GM12801 (cell line): ENCODE data around the gene CFAP73.

Experiments used
- TF ChIP-seq, protein P1 (sequence below): IDR thresholded peaks from one replicate; pipeline ENCODE4 v1.5.1; 2011; ENCODE audit warnings: control low read depth; ENCODE audit not compliant: insufficient read length; ENCODE audit errors: extremely low read depth

CFAP73 gene

DNA sequence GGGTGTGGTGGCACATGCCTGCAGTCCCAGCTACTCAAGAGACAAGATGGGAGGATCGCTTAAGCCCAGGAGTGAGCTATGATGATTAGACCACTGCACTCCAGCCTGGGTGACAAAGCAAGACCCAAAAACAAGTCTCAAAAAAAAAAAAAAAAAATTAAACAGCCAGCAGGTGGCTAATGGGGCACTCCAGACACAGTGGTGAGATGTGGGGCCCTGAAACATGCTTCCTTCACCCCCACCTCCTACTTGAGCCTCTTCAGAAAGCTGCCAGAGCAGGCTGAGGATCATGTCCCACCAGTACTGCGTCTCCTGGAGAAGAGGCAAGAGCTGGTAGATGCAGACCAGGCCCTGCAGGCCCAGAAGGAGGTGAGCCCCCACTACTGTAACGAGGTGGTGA lies 2.1 kb downstream of the CFAP73 start:
- TF ChIP-seq, protein P1, sequence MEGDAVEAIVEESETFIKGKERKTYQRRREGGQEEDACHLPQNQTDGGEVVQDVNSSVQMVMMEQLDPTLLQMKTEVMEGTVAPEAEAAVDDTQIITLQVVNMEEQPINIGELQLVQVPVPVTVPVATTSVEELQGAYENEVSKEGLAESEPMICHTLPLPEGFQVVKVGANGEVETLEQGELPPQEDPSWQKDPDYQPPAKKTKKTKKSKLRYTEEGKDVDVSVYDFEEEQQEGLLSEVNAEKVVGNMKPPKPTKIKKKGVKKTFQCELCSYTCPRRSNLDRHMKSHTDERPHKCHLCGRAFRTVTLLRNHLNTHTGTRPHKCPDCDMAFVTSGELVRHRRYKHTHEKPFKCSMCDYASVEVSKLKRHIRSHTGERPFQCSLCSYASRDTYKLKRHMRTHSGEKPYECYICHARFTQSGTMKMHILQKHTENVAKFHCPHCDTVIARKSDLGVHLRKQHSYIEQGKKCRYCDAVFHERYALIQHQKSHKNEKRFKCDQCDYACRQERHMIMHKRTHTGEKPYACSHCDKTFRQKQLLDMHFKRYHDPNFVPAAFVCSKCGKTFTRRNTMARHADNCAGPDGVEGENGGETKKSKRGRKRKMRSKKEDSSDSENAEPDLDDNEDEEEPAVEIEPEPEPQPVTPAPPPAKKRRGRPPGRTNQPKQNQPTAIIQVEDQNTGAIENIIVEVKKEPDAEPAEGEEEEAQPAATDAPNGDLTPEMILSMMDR: no peak

DNA sequence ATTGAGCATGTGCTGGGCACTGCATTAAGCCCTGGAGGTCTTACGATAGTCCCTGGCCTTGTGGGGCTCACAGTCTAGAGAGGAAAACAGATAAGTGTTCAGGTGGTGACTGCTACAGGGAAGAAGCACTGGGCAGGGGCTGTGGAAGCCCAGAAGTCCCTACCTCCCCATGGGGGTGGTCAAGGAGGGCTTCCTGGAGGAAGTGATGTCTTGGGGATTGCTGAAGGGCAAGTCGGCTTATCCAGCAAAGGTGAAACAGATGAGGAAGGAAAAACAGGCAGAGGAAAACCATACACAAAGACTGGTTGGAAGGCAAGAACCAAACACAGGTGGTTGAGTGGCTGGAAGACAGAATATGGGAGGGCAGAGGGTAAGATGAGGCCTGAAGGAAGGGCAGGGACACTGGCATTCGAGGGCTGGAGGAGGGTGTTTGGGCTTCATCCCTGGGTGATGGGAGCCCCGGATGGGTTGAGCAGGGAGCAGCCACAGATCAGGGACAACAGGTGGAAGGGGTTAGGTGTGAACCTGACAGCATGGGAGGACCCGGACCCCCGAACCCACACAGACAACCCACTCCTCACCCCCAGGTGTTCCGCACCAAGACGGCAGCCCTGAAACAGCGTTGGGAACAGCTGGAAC lies 2.8 kb downstream of the CFAP73 start:
- TF ChIP-seq, protein P1: no peak

DNA sequence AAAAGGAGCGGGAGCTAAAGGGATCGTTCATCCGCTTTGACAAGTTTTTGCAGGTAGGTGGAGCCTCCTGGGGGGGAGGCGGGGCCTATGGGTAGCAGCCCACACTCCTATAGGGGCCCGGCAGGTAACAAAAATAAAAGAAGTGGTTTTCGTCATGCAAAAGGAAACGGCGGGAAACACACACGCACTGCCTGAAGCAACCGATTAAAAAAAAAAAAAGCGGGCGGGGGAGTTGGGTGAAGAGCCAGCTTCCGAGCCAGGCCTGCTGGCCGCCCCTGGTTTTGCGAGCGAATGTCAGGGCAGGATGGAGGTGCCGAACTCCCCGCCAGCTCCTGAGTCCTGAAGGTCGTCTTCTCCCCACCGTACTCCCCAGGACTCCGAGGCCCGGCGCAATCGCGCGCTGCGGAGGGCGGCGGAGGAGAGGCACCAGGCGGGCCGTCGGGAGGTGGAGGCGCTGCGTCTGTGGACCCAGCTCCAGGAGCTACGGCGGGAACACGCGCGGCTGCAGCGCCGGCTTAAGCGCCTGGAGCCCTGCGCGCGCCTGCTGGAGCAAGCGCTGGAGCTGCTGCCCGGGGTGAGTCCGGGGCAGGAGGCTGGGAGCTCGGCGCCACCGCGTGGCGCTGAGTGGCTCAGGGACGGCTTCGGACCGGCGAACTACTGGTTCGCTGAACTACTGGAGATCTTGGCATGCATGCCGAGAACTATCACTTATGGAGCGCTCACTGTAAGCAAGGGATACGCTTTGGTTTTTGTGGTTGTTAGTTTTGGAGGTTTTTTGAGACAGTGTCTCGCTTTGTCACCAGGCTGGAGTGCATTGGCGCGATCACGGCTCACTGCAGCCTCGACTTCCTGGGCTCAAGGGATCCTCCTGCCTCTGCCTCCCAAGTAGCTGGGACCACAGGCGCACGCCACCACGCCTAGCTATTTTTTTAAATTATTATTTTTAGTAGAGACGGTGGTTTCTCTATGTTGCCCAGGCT lies 3.6 kb downstream of the CFAP73 start:
- TF ChIP-seq, protein P1: no peak

DNA sequence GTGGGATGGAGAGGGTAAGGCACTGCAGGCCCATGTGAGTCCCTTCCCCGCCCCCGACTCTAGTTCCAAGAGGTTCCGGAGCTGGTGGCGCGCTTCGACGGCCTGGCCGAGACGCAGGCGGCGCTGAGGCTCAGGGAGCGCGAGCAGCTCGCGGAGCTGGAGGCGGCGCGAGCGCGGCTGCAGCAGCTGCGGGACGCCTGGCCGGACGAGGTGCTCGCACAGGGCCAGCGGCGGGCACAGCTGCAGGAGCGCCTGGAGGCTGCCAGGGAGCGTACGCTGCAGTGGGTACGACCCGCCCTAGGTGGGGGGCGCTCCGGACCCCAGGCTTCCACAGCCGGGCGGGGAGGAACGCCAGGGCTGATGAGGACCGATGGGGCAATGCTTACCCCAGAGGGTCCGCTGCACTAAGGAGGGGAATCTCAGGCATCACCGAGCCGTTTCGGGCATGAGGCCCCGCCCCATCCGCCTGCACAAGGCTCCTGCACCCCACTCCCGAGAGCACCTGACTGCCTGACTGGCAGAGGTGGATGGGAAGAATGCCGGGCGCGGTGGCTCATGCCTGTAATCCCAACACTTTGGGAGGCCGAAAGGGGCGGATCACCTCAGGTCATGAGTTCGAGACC lies 4.9 kb downstream of the CFAP73 start:
- TF ChIP-seq, protein P1: no peak

DNA sequence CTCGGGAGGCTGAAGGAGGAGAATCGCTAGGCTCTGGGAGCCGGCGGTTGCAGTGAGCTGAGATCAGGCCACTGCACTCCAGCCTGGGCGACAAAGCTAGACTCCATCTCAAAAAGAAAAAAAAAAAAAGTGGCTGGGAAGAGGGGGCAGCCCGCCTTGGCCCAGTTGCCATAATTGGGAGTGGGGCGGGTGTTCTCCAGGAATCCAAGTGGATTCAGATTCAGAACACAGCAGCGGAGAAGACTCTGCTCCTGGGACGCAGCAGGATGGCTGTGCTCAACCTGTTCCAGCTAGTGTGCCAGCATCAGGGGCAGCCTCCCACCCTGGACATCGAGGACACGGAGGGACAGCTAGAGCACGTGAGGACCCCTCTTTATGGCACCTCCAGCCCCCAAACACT lies 5.5 kb downstream of the CFAP73 start:
- TF ChIP-seq, protein P1: no peak

DNA sequence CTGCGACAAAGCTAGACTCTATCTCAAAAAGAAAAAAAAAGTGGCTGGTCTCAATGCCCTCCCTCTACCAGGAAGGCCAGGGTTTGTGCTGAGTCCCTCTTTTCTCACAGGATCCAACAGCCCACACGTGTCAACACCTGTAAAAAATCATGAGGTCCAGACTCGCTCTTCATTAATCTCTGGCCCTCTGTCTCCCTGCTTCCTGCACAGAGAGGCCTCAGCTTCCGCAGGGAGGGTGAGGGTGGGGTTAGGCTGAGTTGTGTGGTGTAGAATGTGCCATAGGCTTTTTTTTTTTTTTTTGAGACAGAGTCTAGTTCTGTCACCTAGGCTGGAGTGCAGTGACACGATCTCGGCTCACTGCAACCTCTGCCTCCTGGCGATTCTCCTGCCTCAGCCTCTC lies 6.1 kb downstream of the CFAP73 start:
- TF ChIP-seq, protein P1: no peak

DNA sequence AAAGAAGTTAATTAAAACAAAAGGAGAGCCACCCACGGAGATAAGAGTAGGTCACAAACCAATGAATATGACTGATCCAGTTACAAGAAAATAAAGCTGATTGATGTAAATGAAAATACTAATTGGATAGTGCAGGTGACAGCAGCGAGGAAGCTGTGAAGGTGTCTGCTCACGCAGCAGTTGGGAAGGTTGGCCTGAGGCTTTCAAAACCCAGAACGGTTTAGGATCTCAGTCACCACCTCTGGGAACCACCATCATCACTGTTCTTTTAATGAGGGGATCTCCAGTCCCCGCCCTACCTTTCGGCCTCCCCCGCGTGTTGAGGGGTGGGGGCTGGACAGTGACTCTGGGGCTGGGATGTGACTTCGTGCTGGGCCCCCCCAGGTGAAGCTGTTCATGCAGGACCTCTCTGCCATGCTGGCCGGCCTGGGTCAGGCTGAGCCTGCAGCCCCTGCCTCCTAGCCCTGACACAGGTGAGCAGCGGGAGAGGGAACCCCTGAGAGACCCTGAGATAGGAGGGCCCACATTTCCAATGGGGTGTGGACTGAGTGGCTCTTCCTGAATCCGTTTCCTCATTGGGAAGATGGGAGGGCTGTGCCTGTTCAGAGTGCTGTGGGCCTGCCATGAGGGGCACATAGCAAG lies 7.8 kb downstream of the CFAP73 start:
- TF ChIP-seq, protein P1: no peak
